HUES48 (cell line): ENCODE measurements around the gene IQSEC1.

Source experiments
- H3K27ac ChIP-seq: one replicate; pipeline ENCODE4 v1.7.0; 2013; ENCODE audit warnings: low read depth, low read length, inconsistent platforms
- H3K27me3 ChIP-seq: 2 replicates; pipeline ENCODE4 v1.6.1; 2013; ENCODE audit warnings: mild to moderate bottlenecking, low read length; ENCODE audit not compliant: control insufficient read depth, insufficient read depth
- H3K36me3 ChIP-seq: 2 replicates; pipeline ENCODE4 v1.6.1; 2013; ENCODE audit warnings: low read length; ENCODE audit not compliant: control insufficient read depth, insufficient read depth
- H3K4me1 ChIP-seq: 2 replicates; pipeline ENCODE4 v1.6.1; 2013; ENCODE audit warnings: mild to moderate bottlenecking, low read length; ENCODE audit not compliant: control insufficient read depth, insufficient read depth
- H3K4me3 ChIP-seq: 2 replicates; pipeline ENCODE4 v1.5.1; 2013; ENCODE audit warnings: mild to moderate bottlenecking, low read depth, low read length
- H3K9ac ChIP-seq: 2 replicates; pipeline ENCODE4 v1.6.1; 2013; ENCODE audit warnings: mild to moderate bottlenecking, low read depth, low read length, moderate library complexity
- H3K9me3 ChIP-seq: 2 replicates; pipeline ENCODE4 v1.6.1; 2013; ENCODE audit warnings: low read length; ENCODE audit not compliant: control insufficient read depth, insufficient read depth

Gene IQSEC1

GRCh38 chr3:12871404-12871983 is 201.7 kb downstream of the IQSEC1 start:
- no peak overlapping the region for H3K9ac ChIP-seq
- H3K4me3 ChIP-seq = no peak overlapping the region
- no peaks in the 10 kb centered on the region for H3K4me1 ChIP-seq
- H3K27me3 ChIP-seq = peaks cover 32% of the 10 kb centered on the region
- no peak overlapping the region for H3K27ac ChIP-seq
- H3K9me3 ChIP-seq = no peaks in the 10 kb centered on the region
- H3K36me3 ChIP-seq = no peaks in the 10 kb centered on the region

- Histone ChIP-seq H3K9ac (no peak overlapping the region), H3K4me1 (no peaks in the 10 kb centered on the region), H3K27ac (no peak overlapping the region), H3K36me3 (no peaks in the 10 kb centered on the region), H3K9me3 (no peaks in the 10 kb centered on the region), H3K4me3 (no peak overlapping the region), H3K27me3 (peaks cover 32% of the 10 kb centered on the region)
Measured at GRCh38 chr3:12870942-12871341, 202.3 kb downstream of the IQSEC1 start.

- Histone ChIP-seq H3K27me3 (peaks cover 18% of the 10 kb centered on the region), H3K4me1 (no peaks in the 10 kb centered on the region), H3K36me3 (no peaks in the 10 kb centered on the region), H3K4me3 (peak overlapping the region; percentile 64), H3K9me3 (0 out of 2 replicates have a peak, but pooled peaks cover 5% of the 10 kb centered on the region), H3K9ac (no peak overlapping the region), H3K27ac (no peak overlapping the region)
Measured at GRCh38 chr3:12869035-12869621, 204.1 kb downstream of the IQSEC1 start.

GRCh38 chr3:12868039-12869034 is 204.9 kb downstream of the IQSEC1 start:
- Histone ChIP-seq H3K9ac (no peak overlapping the region), H3K4me3 (peak overlapping the region; percentile 64), H3K27ac (no peak overlapping the region), H3K36me3 (no peaks in the 10 kb centered on the region), H3K4me1 (no peaks in the 10 kb centered on the region), H3K9me3 (0 out of 2 replicates have a peak, but pooled peaks cover 5% of the 10 kb centered on the region), H3K27me3 (peaks cover 18% of the 10 kb centered on the region)

GRCh38 chr3:12866836-12867235 is 206.4 kb downstream of the IQSEC1 start:
- H3K27me3 ChIP-seq = peaks cover 18% of the 10 kb centered on the region

GRCh38 chr3:12865271-12865670 is 208.0 kb downstream of the IQSEC1 start:
- Histone ChIP-seq H3K9me3 (0 out of 2 replicates have a peak, but pooled peaks cover 5% of the 10 kb centered on the region), H3K4me1 (no peaks in the 10 kb centered on the region), H3K4me3 (no peak overlapping the region), H3K27ac (no peak overlapping the region), H3K36me3 (no peaks in the 10 kb centered on the region), H3K9ac (no peak overlapping the region), H3K27me3 (peaks cover 8% of the 10 kb centered on the region)

More at GRCh38 chr3:12866836-12867235, 206.4 kb downstream of the IQSEC1 start:
- Histone ChIP-seq H3K4me1 (no peaks in the 10 kb centered on the region), H3K36me3 (no peaks in the 10 kb centered on the region), H3K9ac (no peak overlapping the region), H3K4me3 (no peak overlapping the region), H3K9me3 (0 out of 2 replicates have a peak, but pooled peaks cover 5% of the 10 kb centered on the region), H3K27ac (no peak overlapping the region)

GRCh38 chr3:12862387-12862786 is 210.8 kb downstream of the IQSEC1 start:
- Histone ChIP-seq H3K27ac (no peak overlapping the region), H3K27me3 (no peaks in the 10 kb centered on the region; the same call in 1 of the 2 replicates), H3K4me3 (no peak overlapping the region), H3K9me3 (0 out of 2 replicates have a peak, but pooled peaks cover 5% of the 10 kb centered on the region), H3K9ac (no peak overlapping the region), H3K36me3 (no peaks in the 10 kb centered on the region), H3K4me1 (no peaks in the 10 kb centered on the region)

GRCh38 chr3:12861611-12862010 is 211.6 kb downstream of the IQSEC1 start:
- no peak overlapping the region for H3K9ac ChIP-seq
- H3K36me3 ChIP-seq = no peaks in the 10 kb centered on the region
- H3K9me3 ChIP-seq = 0 out of 2 replicates have a peak, but pooled peaks cover 5% of the 10 kb centered on the region
- H3K4me1 ChIP-seq = no peaks in the 10 kb centered on the region
- no peak overlapping the region for H3K4me3 ChIP-seq
- no peak overlapping the region for H3K27ac ChIP-seq
- H3K27me3 ChIP-seq = no peaks in the 10 kb centered on the region; the same call in 1 of the 2 replicates

GRCh38 chr3:12859840-12860239 is 213.4 kb downstream of the IQSEC1 start:
- H3K36me3 ChIP-seq = no peaks in the 10 kb centered on the region

GRCh38 chr3:12856626-12857025 is 216.6 kb downstream of the IQSEC1 start:
- Histone ChIP-seq H3K9ac (no peak overlapping the region), H3K27me3 (no peaks in the 10 kb centered on the region; the same call in 1 of the 2 replicates), H3K9me3 (no peaks in the 10 kb centered on the region), H3K36me3 (no peaks in the 10 kb centered on the region), H3K4me1 (no peaks in the 10 kb centered on the region), H3K27ac (no peak overlapping the region), H3K4me3 (no peak overlapping the region)

More at GRCh38 chr3:12859840-12860239, 213.4 kb downstream of the IQSEC1 start:
- Histone ChIP-seq H3K27me3 (no peaks in the 10 kb centered on the region; the same call in 1 of the 2 replicates), H3K4me3 (no peak overlapping the region), H3K27ac (no peak overlapping the region), H3K9ac (no peak overlapping the region), H3K4me1 (no peaks in the 10 kb centered on the region), H3K9me3 (no peaks in the 10 kb centered on the region)
